Endodermal cell (in vitro differentiated cells): Measurements from ENCODE around the gene CACNA1D. TPM values are rescaled to one million over a fixed set of nuclear protein-coding genes. Genes with fewer than 3 reads are reported as not detected.

ENCODE experiments used
- DNase-seq: peaks from one replicate; pipeline ENCODE4 v3.0.0-alpha.2; 2017
- H3K27ac ChIP-seq: 2 replicates; pipeline ENCODE4 v1.5.1; 2013; ENCODE audit warnings: mild to moderate bottlenecking, low read depth, low read length, moderate library complexity
- H3K27me3 ChIP-seq: 2 replicates; pipeline ENCODE4 v1.6.1; 2013; ENCODE audit warnings: mild to moderate bottlenecking, low read length, moderate library complexity; ENCODE audit not compliant: insufficient read depth, control insufficient read depth, poor library complexity, severe bottlenecking
- H3K36me3 ChIP-seq: 2 replicates; pipeline ENCODE4 v1.7.0; 2013; ENCODE audit warnings: mild to moderate bottlenecking, low read length, moderate library complexity; ENCODE audit not compliant: control insufficient read depth, insufficient read depth
- H3K4me1 ChIP-seq: one replicate; pipeline ENCODE4 v1.7.0; 2013; ENCODE audit warnings: low read length; ENCODE audit not compliant: control insufficient read depth, insufficient read depth
- H3K4me3 ChIP-seq: 2 replicates; pipeline ENCODE4 v1.5.1; 2013; ENCODE audit warnings: mild to moderate bottlenecking, low read length, moderate library complexity
- H3K9ac ChIP-seq: 2 replicates; pipeline ENCODE4 v1.6.1; 2013; ENCODE audit warnings: mild to moderate bottlenecking, low read length, moderate library complexity; ENCODE audit not compliant: poor library complexity, severe bottlenecking; ENCODE audit errors: extremely low read depth
- H3K9me3 ChIP-seq: 2 replicates; pipeline ENCODE4 v1.6.1; 2013; ENCODE audit warnings: mild to moderate bottlenecking, low read length, moderate library complexity; ENCODE audit not compliant: control insufficient read depth
- H3K27ac Mint-ChIP-seq: 2 replicates; pipeline ENCODE4 v1.8.0; 2020; ENCODE audit warnings: mixed read lengths
- H3K27me3 Mint-ChIP-seq: 2 replicates; pipeline ENCODE4 v1.8.0; 2021; ENCODE audit warnings: mild to moderate bottlenecking, mixed read lengths; ENCODE audit not compliant: insufficient read depth
- H3K36me3 Mint-ChIP-seq: 2 replicates; pipeline ENCODE4 v1.8.0; 2020; ENCODE audit warnings: low read depth, mixed read lengths
- H3K4me1 Mint-ChIP-seq: 2 replicates; pipeline ENCODE4 v1.8.0; 2020; ENCODE audit warnings: mixed read lengths
- H3K4me3 Mint-ChIP-seq: 2 replicates; pipeline ENCODE4 v1.8.0; 2020; ENCODE audit warnings: mild to moderate bottlenecking, moderate library complexity, mixed read lengths
- H3K9me3 Mint-ChIP-seq: 2 replicates; pipeline ENCODE4 v1.8.0; 2020; ENCODE audit warnings: mild to moderate bottlenecking, mixed read lengths
- WGBS, 2 experiments: methylation state at CpG; one replicate each; pipeline versions ENCODE4 v1.1.5 to v1.1.7; 2013; ENCODE audit warnings: missing lambda C conversion rate in 2 of 2, mixed read lengths in 1 of 2; ENCODE audit not compliant: insufficient coverage in 1 of 2, insufficient read length in 1 of 2; 5-methylcytosine and 5-hydroxymethylcytosine counted together
- total RNA-seq, 2 donors: library from RNA; stranded (reverse); fragmentation: NEBNext Ultra II Directional in 1 of 2; extraction: Animal tissue kit (Norgen Biotek cat#: 25700) in 1 of 2; gene quantifications; 2 replicates in 1 of 2; 3 replicates in 1 of 2; pipeline ENCODE4 v1.2.1, GENCODE V29; 2021
- TF ChIP-seq, protein P1 (sequence below): fragments of 200-600 bp; sonication (generic); conservative IDR thresholded peaks from 2 replicates; pipeline ENCODE4 v1.5.0; 2021; ENCODE audit warnings: antibody characterized with exemption, mild to moderate bottlenecking

Gene CACNA1D
- total RNA-seq, 2 donors from 2014 or later = 2.2 to 3.8 TPM

DNA sequence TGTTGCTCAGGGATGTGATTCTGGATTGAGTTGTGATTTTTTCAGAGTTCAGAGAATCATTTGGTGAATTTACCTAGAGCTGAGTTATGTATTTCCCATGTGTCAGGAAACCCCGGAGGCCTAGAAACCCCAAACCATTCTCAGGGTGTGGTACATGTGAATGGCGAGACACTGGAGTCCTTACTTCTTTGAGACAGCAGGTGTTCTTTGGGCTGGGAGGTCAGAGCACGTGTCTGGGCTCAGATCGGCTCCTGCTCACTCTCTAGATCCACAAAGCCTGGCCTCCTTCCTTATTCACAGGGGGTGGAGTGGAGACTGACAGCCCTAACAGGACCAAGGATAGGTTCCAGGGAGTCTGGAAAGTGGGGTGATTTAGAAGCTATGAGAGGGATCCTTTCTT is 206.0 kb downstream of the CACNA1D start:
- no peaks in the 10 kb centered on the region for H3K36me3 Mint-ChIP-seq
- Histone ChIP-seq H3K27ac (no peak overlapping the region), H3K4me1 (peaks cover 5% of the 10 kb centered on the region), H3K27me3 (no peaks in the 10 kb centered on the region), H3K9me3 (no peaks in the 10 kb centered on the region), H3K4me3 (no peak overlapping the region), H3K36me3 (no peaks in the 10 kb centered on the region), H3K9ac (no peak overlapping the region)
- H3K27ac Mint-ChIP-seq = no peak overlapping the region
- no peak for DNase-seq
- peaks cover 15% of the 10 kb centered on the region for H3K4me1 Mint-ChIP-seq
- TF ChIP-seq, protein P1, sequence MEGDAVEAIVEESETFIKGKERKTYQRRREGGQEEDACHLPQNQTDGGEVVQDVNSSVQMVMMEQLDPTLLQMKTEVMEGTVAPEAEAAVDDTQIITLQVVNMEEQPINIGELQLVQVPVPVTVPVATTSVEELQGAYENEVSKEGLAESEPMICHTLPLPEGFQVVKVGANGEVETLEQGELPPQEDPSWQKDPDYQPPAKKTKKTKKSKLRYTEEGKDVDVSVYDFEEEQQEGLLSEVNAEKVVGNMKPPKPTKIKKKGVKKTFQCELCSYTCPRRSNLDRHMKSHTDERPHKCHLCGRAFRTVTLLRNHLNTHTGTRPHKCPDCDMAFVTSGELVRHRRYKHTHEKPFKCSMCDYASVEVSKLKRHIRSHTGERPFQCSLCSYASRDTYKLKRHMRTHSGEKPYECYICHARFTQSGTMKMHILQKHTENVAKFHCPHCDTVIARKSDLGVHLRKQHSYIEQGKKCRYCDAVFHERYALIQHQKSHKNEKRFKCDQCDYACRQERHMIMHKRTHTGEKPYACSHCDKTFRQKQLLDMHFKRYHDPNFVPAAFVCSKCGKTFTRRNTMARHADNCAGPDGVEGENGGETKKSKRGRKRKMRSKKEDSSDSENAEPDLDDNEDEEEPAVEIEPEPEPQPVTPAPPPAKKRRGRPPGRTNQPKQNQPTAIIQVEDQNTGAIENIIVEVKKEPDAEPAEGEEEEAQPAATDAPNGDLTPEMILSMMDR = no peak
- no peak overlapping the region for H3K4me3 Mint-ChIP-seq
- 81 to 88% methylated on average over 3 to 4 of the region's 4 CpGs for WGBS, 2 experiments
- H3K9me3 Mint-ChIP-seq = no peaks in the 10 kb centered on the region
- no peaks in the 10 kb centered on the region for H3K27me3 Mint-ChIP-seq

DNA sequence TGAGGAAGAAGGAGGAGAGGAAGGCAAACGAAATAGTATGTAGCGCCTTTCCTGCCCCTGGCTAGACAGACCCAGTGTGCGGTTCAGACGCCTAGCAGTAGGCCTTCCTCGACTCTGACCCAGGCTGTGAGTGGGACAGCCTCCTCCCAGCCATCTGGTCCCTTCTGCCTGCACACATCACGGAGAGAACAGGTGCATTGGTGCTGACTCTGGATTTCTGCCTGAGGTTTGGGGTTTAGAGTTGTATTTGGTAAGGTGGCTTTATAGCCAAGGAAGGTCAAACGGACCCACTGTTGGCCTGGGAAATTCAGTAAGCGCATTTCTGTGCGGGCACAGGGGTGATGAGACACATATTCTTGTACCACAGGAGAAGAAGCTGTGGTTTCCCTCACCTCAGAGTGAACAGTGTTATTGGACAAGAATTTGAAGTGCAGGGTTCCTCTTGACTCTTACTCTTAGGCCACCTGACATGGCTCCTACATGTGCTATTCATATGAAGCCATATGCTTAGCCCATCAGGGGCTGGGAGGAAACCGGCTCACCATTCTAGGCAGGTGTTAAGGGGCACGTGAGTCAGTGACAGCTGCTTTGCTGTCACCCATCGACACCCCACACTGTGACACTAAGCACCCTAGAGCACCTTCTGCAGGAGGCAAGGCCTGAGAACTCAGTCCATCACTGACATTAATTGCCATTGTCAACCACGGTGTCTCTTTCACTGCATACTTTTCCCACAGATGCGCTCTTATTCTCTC is 208.5 kb downstream of the CACNA1D start:
- Histone ChIP-seq H3K4me3 (no peak overlapping the region), H3K9ac (no peak overlapping the region), H3K4me1 (peaks cover 5% of the 10 kb centered on the region), H3K27ac (no peak overlapping the region), H3K36me3 (no peaks in the 10 kb centered on the region), H3K9me3 (no peaks in the 10 kb centered on the region), H3K27me3 (no peaks in the 10 kb centered on the region)
- Mint-ChIP-seq H3K4me1 (peaks cover 19% of the 10 kb centered on the region), H3K27me3 (no peaks in the 10 kb centered on the region), H3K9me3 (no peaks in the 10 kb centered on the region), H3K4me3 (no peak overlapping the region), H3K27ac (no peak overlapping the region), H3K36me3 (no peaks in the 10 kb centered on the region)
- WGBS, 2 experiments = 89 to 99% methylated on average over 10 to 14 of the region's 14 CpGs
- DNase-seq = no peak
- TF ChIP-seq, protein P1 = no peak

DNA sequence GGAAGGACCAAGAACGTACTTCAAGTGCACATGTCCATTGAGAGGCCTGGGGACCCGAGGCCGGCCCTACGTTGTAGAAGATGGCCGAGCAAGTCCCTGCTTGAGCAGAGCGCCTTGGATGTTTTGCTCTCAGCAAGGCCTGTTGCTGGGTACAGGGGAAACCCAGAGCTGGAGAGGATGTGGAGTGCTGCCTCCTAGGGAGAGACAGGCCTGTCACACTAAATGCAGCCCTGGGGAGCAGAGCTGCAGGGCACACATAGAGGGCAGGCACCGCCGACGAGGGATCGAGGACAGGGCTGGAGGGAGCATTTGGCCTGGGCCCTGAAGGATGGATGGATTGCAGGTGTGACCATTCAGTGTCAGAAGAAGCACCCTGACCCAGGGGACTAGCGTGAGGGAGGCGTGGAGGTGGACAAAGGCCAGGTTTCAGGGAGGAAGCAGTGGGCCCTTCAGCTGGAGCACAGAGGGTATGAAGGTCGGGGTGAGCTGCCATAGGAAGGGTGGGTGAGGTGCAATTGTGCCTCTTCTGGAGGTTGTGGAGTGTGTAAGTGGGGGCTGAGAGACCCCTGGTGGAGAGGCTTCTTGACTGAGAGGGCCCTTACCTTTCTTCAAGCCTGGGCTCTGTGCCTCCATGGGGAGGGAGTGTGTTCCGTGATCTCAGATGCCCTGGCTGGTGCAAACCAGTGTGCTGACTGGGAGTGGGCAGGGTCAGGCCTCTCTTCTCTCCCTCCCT is 209.4 kb downstream of the CACNA1D start:
- H3K4me1 Mint-ChIP-seq = peaks cover 19% of the 10 kb centered on the region
- Histone ChIP-seq H3K36me3 (no peaks in the 10 kb centered on the region), H3K27ac (no peak overlapping the region), H3K4me1 (peaks cover 5% of the 10 kb centered on the region), H3K9me3 (no peaks in the 10 kb centered on the region), H3K27me3 (no peaks in the 10 kb centered on the region), H3K4me3 (no peak overlapping the region), H3K9ac (no peak overlapping the region)
- peak overlapping the region; percentile 64 for H3K27ac Mint-ChIP-seq
- H3K4me3 Mint-ChIP-seq = no peak overlapping the region
- no peaks in the 10 kb centered on the region for H3K9me3 Mint-ChIP-seq
- H3K27me3 Mint-ChIP-seq = no peaks in the 10 kb centered on the region
- H3K36me3 Mint-ChIP-seq = no peaks in the 10 kb centered on the region
- TF ChIP-seq, protein P1 = no peak
- no peak for DNase-seq
- WGBS, 2 experiments = 92 to 95% methylated on average over 7 to 14 of the region's 14 CpGs
